Spinal cord (tissue), 10 donors: ENCODE measurements around the gene NID1. TPM values are rescaled to one million over a fixed set of nuclear protein-coding genes. Genes with fewer than 3 reads are reported as not detected.

Experiments
- DNase-seq, 6 donors: peaks; one replicate each; pipeline versions ENCODE4 v3.0.0 to v3.0.0-alpha.2; 2013 to 2015; ENCODE audit warnings: low spot score in 6 of 6, low read depth in 4 of 6
- H3K27ac ChIP-seq: one replicate; pipeline ENCODE4 v1.5.1; 2013; ENCODE audit warnings: low read depth, low read length, control low read depth
- H3K27me3 ChIP-seq: one replicate; pipeline ENCODE4 v1.6.1; 2013; ENCODE audit warnings: low read length; ENCODE audit not compliant: control insufficient read depth, insufficient read depth
- H3K36me3 ChIP-seq: one replicate; pipeline ENCODE4 v1.6.1; 2013; ENCODE audit warnings: low read length; ENCODE audit not compliant: control insufficient read depth, insufficient read depth
- H3K4me1 ChIP-seq: one replicate; pipeline ENCODE4 v1.6.1; 2013; ENCODE audit warnings: low read length; ENCODE audit not compliant: control insufficient read depth, insufficient read depth
- H3K4me3 ChIP-seq: one replicate; pipeline ENCODE4 v1.5.1; 2013; ENCODE audit warnings: low read depth, low read length, control low read depth
- H3K9me3 ChIP-seq: one replicate; pipeline ENCODE4 v1.6.1; 2013; ENCODE audit warnings: low read length; ENCODE audit not compliant: control insufficient read depth, insufficient read depth
- WGBS: methylation state at CpG from one replicate; pipeline ENCODE4 v1.1.5; 2013; ENCODE audit warnings: missing lambda C conversion rate; ENCODE audit not compliant: insufficient coverage; 5-methylcytosine and 5-hydroxymethylcytosine counted together
- polyA plus RNA-seq, 2 donors: library from polyadenylated mRNA; unstranded; fragments of 120-200 nt; gene quantifications; one replicate each; pipeline ENCODE4 v1.2.1, GENCODE V29; 2013; ENCODE audit not compliant: insufficient read length in 2 of 2
- total RNA-seq, 2 donors: library from RNA; depleted of rRNA in 1 of 2; stranded (reverse); fragments of 120-200 nt in 1 of 2; fragments of >200 nt in 1 of 2; gene quantifications; one replicate each; pipeline versions ENCODE4 v1.2.3 to v1.2.4, GENCODE V29; 2013 to 2014
- donor health status: healthy.

Gene NID1
- total and polyA plus RNA-seq, 4 donors, result 92.7 to 160 (median 95.3) TPM

DNA sequence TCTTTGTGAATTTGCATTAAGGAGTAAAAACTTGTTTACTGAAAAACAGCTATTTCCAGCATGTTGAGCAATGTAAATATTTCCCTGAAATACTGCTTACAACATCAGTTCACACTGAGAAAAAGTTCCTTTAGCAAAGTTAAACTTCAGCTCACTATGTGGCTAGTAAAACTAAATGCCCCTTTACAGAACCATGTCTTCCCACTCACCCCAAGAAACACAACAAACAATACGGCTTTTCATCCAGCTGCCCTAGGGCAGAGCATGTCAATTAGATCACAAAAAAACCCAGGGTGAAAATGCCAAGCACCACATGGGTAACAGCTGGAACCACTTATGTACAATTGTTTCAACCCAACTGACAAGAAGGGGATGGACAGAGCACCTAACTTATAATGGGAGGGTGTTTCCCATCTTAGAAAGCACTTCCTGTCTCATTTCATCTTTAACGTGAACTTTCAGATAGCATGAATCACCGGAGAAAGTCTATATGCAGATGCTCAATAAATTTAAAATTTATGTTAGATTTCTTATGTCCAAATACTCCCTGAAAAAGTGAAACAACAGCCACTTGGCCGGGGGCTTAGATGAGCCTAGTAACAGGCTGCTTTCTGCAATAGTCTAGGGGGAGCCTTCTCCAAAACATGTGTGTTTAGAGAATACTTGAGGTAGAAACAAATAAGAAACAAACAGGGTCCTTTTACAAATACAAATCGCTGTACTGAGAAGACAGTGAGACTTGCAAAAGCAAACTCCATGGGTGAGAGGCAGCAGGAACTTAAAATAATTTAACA lies 6.6 kb downstream of the NID1 start:
- Histone ChIP-seq H3K4me3 (peak overlapping the region; percentile 17), H3K27me3 (peaks cover 4% of the 10 kb centered on the region), H3K36me3 (no peaks in the 10 kb centered on the region), H3K9me3 (peaks cover 2% of the 10 kb centered on the region), H3K27ac (peak overlapping the region; percentile 82), H3K4me1 (peaks cover 10% of the 10 kb centered on the region)
- peak in 2 of 6 donors; percentile 33 to 66 for DNase-seq
- WGBS, result no CpG with 5 or more reads among the region's 5 CpGs

DNA sequence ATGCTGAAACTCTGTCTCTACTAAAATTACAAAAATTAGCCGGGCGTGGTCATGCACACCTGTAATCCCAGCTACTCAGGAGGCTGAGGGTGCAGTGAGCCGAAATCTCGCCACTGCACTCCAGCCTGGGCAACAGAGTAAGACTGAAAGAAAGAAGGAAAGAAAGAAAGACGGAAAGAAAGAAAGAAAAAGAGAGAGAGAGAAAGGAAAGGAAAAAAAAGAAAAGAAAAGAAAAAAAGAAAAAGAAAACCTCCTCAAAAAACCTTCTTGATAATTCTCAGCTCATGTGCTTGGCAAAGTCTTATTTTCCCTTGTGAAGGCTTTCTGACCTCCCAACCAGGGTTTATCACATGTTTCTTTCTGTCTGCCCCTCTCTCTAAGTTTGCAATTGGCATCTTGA lies 7.3 kb downstream of the NID1 start:
- Histone ChIP-seq H3K27me3 (peaks cover 2% of the 10 kb centered on the region), H3K9me3 (peaks cover 2% of the 10 kb centered on the region), H3K36me3 (no peaks in the 10 kb centered on the region), H3K4me1 (peaks cover 12% of the 10 kb centered on the region), H3K4me3 (no peak overlapping the region), H3K27ac (peak overlapping the region; percentile 82)
- DNase-seq, result no peak
- 100% methylated on average over 2 of the region's 5 CpGs for WGBS

DNA sequence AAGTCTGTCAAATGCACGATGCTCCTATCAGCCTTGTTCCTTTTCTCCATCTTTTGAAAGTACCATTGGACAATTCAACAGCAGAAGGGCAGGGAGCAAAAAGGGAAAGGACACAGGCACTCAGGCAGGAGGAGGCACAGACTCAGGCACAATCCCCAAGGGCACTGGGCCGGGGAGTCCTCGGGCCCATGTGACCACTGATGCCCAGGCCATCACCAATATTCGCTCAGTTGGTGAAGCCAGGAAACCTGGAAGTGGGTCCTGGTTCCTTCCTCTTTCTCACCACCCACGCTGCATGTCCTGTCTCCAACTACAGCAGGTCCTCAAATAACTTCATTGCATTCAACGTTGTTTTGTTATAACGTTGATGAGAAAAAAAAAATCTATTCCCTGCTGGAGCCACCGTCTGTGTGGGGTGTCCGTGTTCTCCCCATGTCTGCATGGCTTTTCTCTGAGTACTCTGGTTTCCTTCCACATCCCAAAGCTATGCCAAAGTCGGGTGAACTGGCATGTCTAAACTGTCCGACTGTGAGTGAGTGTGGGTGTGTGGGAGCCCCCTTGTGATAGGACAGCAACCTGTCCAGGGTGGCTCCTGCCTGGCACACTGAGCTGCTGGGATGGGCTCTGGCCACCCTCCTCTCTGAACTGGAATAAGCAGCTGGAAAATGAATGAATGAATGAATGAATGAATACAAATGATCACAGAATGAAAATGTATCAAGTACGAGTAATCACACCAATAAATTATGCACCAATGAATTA lies 12.5 kb downstream of the NID1 start:
- Histone ChIP-seq H3K9me3 (peaks cover 2% of the 10 kb centered on the region), H3K27ac (peak overlapping the region; percentile 79), H3K4me3 (no peak overlapping the region), H3K36me3 (peaks cover 4% of the 10 kb centered on the region), H3K4me1 (peaks cover 28% of the 10 kb centered on the region), H3K27me3 (no peaks in the 10 kb centered on the region)
- 46% methylated on average over 6 of the region's 12 CpGs for WGBS
- DNase-seq, result no peak

DNA sequence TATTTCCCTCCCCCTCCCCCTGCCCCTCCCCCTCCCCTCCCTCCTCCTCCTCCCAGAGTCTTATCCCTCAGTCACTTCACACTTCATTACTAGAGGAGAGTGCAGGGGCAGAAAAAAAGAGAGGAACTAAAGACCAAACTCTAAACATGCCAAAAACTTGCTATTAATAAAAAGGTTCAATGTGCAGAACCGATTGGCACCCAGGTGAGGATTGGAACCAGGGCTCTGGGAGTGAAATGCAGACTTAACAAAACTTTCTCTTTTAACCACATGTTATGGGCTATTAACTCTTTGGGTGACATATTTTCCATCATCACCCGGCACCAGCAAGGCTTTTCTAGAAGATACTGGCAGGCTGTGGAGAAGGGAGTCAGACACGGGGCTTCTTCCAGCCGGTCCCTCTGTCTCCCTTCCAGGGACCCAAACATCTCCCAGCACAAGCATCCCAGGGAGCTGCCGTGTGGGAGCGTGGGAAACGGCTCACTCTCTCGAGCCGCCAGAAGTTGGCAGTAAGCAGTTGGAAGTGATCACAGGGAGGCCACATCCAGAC lies 13.6 kb downstream of the NID1 start:
- peak overlapping the region; percentile 2 for H3K4me3 ChIP-seq
- H3K9me3 ChIP-seq, result peaks cover 2% of the 10 kb centered on the region
- peaks cover 25% of the 10 kb centered on the region for H3K4me1 ChIP-seq
- WGBS, result 0% methylated on average over 5 of the region's 9 CpGs
- peak overlapping the region; percentile 79 for H3K27ac ChIP-seq
- DNase-seq, result peak in 2 of 6 donors; percentile 60 to 77
- H3K27me3 ChIP-seq, result no peaks in the 10 kb centered on the region
- peaks cover 4% of the 10 kb centered on the region for H3K36me3 ChIP-seq

DNA sequence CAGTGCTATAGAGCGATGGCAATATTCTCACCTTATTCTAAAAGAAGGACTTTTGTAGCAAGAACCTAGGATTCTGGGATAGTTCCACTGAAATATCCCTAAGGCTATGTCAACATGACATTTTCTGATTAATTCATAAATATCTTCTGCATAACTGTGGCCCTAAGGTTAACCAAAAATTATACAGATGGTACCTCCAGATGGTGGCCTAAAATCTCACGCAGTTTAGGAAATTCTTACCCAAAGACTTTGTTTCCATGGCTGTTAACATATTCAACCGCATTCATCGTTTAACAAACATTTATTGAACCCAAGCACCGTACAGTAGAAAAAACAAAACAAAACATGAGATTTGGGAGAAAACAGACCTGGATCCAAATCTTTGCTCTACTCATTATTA lies 19.1 kb downstream of the NID1 start:
- Histone ChIP-seq H3K4me3 (no peak overlapping the region), H3K36me3 (peaks cover 4% of the 10 kb centered on the region), H3K27me3 (no peaks in the 10 kb centered on the region), H3K4me1 (peaks cover 13% of the 10 kb centered on the region), H3K27ac (no peak overlapping the region), H3K9me3 (no peaks in the 10 kb centered on the region)
- WGBS, result 88% methylated on average over 1 of the region's 5 CpGs
- no peak for DNase-seq

DNA sequence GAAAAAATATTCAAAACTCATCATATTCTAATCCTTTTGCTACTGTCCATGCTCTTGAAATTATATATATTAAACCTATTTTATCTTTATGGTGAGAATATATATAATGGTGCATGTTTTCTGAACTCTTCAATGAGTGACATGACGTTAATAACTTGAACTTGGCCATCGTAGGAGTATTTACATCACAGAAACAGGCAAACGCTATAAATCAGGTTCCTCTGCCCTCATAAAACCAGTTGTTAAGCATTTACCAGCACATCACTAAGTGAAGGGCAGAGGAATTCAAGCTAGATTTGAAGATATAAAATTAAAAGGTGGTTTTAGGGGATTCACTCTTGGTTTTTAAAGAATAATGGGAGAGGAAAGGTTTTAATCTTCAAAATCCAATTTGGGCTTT lies 20.5 kb downstream of the NID1 start:
- no peak overlapping the region for H3K27ac ChIP-seq
- no peaks in the 10 kb centered on the region for H3K9me3 ChIP-seq
- peaks cover 4% of the 10 kb centered on the region for H3K36me3 ChIP-seq
- no peak for DNase-seq
- WGBS, result no CpG with 5 or more reads among the region's 3 CpGs
- H3K4me1 ChIP-seq, result peaks cover 6% of the 10 kb centered on the region
- no peaks in the 10 kb centered on the region for H3K27me3 ChIP-seq
- no peak overlapping the region for H3K4me3 ChIP-seq

DNA sequence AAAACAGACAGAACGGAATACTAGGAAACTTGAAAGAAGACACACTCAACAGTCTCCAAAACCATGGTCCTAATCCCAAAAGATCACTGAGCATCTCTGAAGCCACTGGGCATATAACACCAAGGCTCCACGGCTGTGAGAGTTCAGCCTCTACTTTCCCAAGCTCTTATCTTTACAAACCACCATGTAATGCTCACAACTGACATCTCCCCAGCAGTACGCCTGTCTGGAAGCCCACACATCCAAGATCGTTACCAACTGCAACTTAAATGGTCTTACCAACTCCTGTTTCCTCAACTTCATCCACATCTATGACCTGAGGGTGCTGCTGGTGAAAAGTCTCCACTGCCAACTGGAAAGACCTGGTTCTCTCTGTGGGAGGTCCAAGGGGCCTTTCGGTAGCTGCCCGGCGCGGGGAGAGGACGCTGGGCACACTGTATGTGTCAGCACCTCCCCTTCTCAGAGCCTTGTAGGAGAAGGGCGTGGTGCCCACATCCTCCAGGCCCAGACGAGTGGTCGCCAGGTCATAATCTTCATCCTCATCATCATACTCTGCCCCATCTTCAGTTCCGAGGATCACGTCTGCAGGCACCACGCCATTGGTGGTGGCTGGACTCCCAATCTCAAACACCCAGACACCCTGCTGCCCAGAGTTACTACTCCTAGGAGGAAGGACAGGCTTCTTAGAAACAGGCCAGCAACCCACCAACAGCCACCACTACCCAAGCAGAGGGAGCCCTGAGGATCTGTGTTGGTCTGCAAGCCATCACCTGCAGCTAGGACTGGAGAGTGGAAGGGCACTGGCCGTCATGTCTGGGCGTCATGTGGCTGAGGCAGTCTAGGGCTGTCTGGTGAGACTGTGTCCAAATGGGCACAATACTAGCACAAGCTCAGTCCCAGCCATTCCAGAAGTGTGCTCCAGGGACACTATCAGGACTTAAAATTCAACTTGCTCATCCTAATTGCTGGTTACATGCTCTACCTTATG lies 23.0 kb downstream of the NID1 start:
- Histone ChIP-seq H3K27ac (no peak overlapping the region), H3K27me3 (no peaks in the 10 kb centered on the region), H3K36me3 (no peaks in the 10 kb centered on the region), H3K4me1 (peaks cover 6% of the 10 kb centered on the region), H3K4me3 (no peak overlapping the region), H3K9me3 (no peaks in the 10 kb centered on the region)
- no peak for DNase-seq
- WGBS, result 96% methylated on average over 17 of the region's 17 CpGs

DNA sequence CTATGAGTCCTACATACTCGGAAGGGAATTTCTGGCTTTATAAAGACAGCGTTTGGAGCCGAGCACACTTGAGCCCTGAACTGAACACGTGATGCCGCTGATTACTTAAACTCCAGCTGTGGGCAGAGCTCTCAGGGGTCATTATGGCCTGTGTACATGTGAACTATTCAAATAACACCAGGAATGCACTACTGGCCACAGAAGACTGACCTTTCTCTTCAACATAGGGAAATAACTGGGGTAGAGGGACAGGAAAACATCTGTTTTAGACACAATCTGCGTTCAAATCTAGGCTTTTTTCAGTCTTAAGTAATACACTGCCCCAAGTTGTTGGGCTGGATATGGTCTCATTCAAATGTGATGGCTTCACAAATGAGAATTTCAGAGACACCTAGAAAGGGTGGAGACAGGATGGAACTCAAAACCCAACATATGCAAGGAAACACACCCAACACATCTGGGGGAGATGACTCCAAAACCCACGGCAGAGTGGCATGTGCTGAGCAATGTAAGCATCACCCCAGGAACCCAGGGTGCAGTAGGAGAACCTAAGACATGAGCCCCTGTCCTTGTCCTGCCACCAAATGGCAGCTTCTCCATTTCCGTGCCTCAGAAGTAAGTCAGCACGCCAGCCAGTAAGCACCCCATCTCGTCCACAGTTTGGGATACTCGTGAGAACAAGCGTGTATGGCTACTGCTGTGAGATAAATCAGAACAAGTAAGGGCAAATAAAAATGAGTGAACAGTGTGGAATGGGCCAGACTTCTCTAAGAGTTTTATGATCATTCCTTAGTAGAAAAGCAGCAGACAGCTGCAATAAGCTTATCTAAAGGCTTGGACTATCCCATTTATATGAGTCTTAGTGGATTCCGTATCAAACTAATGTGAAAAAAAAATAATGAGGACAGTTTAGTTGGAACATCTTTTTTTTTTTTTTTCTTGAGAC lies 24.9 kb downstream of the NID1 start:
- no peaks in the 10 kb centered on the region for H3K9me3 ChIP-seq
- DNase-seq, result peak in 1 of 6 donors; percentile 71
- no peak overlapping the region for H3K4me3 ChIP-seq
- no peaks in the 10 kb centered on the region for H3K4me1 ChIP-seq
- WGBS, result 62% methylated on average over 7 of the region's 13 CpGs
- no peaks in the 10 kb centered on the region for H3K36me3 ChIP-seq
- H3K27ac ChIP-seq, result peak overlapping the region; percentile 50
- H3K27me3 ChIP-seq, result no peaks in the 10 kb centered on the region
